HepG2 (cell line): ENCODE measurements around the gene EMC1. TPM values are rescaled to one million over a fixed set of nuclear protein-coding genes. Genes with fewer than 3 reads are reported as not detected.
A peak's percentile ranks its signal among the peaks of the same experiment; 100 is the strongest.

ENCODE experiments used
- ATAD3A ChIP-seq: sonication (generic); formaldehyde crosslinking; IDR thresholded peaks from 2 replicates; pipeline ENCODE4 v1.4.0; 2020; ENCODE audit warnings: missing genetic modification reagents
- ETV5 ChIP-seq: IDR thresholded peaks from 2 replicates; pipeline ENCODE4 v1.6.1; 2018; ENCODE audit warnings: missing biosample characterization, missing genetic modification reagents, inconsistent platforms, borderline replicate concordance
- KMT2B ChIP-seq: IDR thresholded peaks from 2 replicates; pipeline ENCODE4 v1.6.1; 2016; ENCODE audit warnings: missing genetic modification reagents, missing compliant biosample characterization
- MAF1 ChIP-seq: sonication (generic); formaldehyde crosslinking; IDR thresholded peaks from 2 replicates; pipeline ENCODE4 v1.5.0; 2020; ENCODE audit warnings: missing genetic modification reagents, borderline replicate concordance
- NAIF1 ChIP-seq: sonication (generic); formaldehyde crosslinking; IDR thresholded peaks from 2 replicates; pipeline ENCODE4 v1.5.0; 2020; ENCODE audit warnings: mild to moderate bottlenecking, missing genetic modification reagents, borderline replicate concordance
- NFIC ChIP-seq: IDR thresholded peaks from 2 replicates; pipeline ENCODE4 v1.6.1; 2012; ENCODE audit warnings: mild to moderate bottlenecking, low read length, inconsistent platforms
- TBX3 ChIP-seq: fragments of 450-650 bp; IDR thresholded peaks from 2 replicates; pipeline ENCODE4 v1.6.1; 2017; ENCODE audit warnings: antibody characterized with exemption, mild to moderate bottlenecking, inconsistent platforms, borderline replicate concordance
- TFAP4 ChIP-seq: sonication (generic); IDR thresholded peaks from 2 replicates; pipeline ENCODE4 v1.6.1; 2016; ENCODE audit warnings: low read depth, borderline replicate concordance
- ZBTB7A ChIP-seq: sonication (generic); formaldehyde crosslinking; IDR thresholded peaks from 2 replicates; pipeline ENCODE4 v1.8.0; 2022; ENCODE audit warnings: mild to moderate bottlenecking, missing genetic modification reagents
- ZFP36L1 ChIP-seq: sonication (generic); formaldehyde crosslinking; IDR thresholded peaks from 2 replicates; pipeline ENCODE4 v1.8.0; 2022; ENCODE audit warnings: mild to moderate bottlenecking, missing genetic modification reagents, moderate library complexity
- ZNF121 ChIP-seq: sonication (generic); formaldehyde crosslinking; IDR thresholded peaks from 2 replicates; pipeline ENCODE4 v1.5.0; 2020; ENCODE audit warnings: mild to moderate bottlenecking, missing genetic modification reagents
- ZNF143 ChIP-seq: sonication (generic); formaldehyde crosslinking; IDR thresholded peaks from 2 replicates; pipeline ENCODE4 v1.4.0; 2020; ENCODE audit warnings: missing genetic modification reagents
- ZNF34 ChIP-seq: sonication (generic); formaldehyde crosslinking; IDR thresholded peaks from 2 replicates; pipeline ENCODE4 v1.4.0; 2020; ENCODE audit warnings: mild to moderate bottlenecking, missing genetic modification reagents, borderline replicate concordance
- ZNF446 ChIP-seq: sonication (generic); formaldehyde crosslinking; IDR thresholded peaks from 2 replicates; pipeline ENCODE4 v1.5.0; 2020; ENCODE audit warnings: mild to moderate bottlenecking, missing genetic modification reagents
- ZNF646 ChIP-seq: sonication (generic); formaldehyde crosslinking; IDR thresholded peaks from 2 replicates; pipeline ENCODE4 v1.9.0; 2021; ENCODE audit warnings: mild to moderate bottlenecking, missing genetic modification reagents
- ZNF720 ChIP-seq: sonication (generic); formaldehyde crosslinking; IDR thresholded peaks from 2 replicates; pipeline ENCODE4 v1.4.0; 2020; ENCODE audit warnings: missing genetic modification reagents
- polyA plus RNA-seq, 8 experiments: library from polyadenylated mRNA; depleted of rRNA in 3 of 8; stranded (reverse) in 7 of 8; unstranded in 1 of 8; fragments of >200 nt; fragmentation: Illumina TruSeq in 4 of 8; extraction: Trizol in 4 of 8; gene quantifications; 2 replicates each; pipeline versions ENCODE4 v1.2.1 to v1.2.3, GENCODE V29; 2011 to 2016; ENCODE audit warnings: low read depth in 4 of 8, missing spikeins in 1 of 8, mixed read lengths in 1 of 8; ENCODE audit not compliant: insufficient read depth in 1 of 8
- total RNA-seq, 5 experiments: library from RNA; depleted of rRNA; stranded (reverse); fragments of >200 nt; fragmentation: Illumina TruSeq; extraction: Trizol; gene quantifications; 2 replicates each; pipeline ENCODE4 v1.2.3, GENCODE V29; 2016; ENCODE audit warnings: low read depth in 1 of 5
- TF ChIP-seq, protein P1 (sequence below): sonication (generic); formaldehyde crosslinking; IDR thresholded peaks from 2 replicates; pipeline ENCODE4 v1.4.0; 2020; ENCODE audit warnings: missing genetic modification reagents
- TF ChIP-seq, protein P2 (sequence below): IDR thresholded peaks from 2 replicates; pipeline ENCODE4 v1.6.1; 2016; ENCODE audit warnings: low read depth

Gene EMC1
- total and polyA plus RNA-seq, 2 of the 13 experiments (the other 11 are each of a cell fraction or from before 2014, with no cell fraction given) = 38.0 to 61.3 TPM

DNA sequence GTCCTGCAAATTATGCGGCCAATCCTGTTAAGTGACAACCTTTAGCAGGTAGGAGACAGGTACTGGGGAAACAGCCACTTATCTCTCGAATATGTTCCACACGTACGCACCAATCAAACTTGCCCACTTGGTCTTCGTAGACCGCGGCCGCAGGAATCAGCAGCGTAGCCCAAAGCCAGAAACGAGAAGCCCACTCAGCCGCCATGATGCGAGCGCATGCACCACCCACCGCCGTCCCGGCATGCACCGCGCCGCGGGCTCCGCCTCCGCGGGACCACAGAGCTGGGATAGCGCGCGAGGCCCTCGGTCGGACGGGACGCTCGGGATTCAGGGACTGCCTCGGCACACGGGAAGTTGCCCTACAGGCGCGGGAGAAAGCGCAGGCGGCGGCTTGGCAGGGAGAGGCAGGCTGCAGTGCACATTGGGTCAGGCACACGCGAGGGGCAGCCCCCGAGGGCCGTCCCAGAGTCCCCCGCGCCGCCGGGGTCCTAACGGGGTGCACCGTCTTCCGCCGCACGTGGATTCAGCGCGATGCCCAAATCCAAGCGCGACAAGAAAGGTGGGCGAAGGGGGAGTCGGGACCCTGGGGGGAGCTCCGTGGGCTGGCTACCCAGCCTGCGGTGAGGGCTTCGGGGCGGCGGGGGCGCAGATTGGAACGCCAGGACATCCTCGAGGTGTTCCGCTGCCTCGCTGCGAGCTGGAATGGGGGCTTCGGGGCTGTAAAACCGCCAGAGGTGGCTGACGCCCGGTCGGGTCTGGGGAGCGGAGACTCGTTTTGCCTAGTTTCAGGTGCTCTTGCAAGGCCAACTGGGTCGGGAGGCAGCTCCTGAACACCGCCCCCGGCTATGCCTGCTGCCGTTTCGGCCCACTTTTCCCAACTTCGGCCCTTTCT, at the start of gene EMC1, which contains the start of gene MRTO4 (continued):
- TF ChIP-seq ZNF143 (CRISPR knock-in tag) = peak; percentile 94
- no peak for TF ChIP-seq ZNF720
- no peak for TF ChIP-seq ATAD3A (CRISPR knock-in tag)
- no peak for TF ChIP-seq NFIC
- TF ChIP-seq MAF1 (CRISPR knock-in tag) = peak; percentile 10; the same call in 1 of the 2 replicates
- TF ChIP-seq ZNF121 (CRISPR knock-in tag) = no peak
- TF ChIP-seq TFAP4 = no peak
- peak; percentile 17; the same call in 1 of the 2 replicates for TF ChIP-seq ZBTB7A (CRISPR knock-in tag)
- 0 out of 2 replicates have a peak, but pooled peaks have one; percentile 28 for TF ChIP-seq NAIF1 (CRISPR knock-in tag)
- peak; percentile 95; the same call in 1 of the 2 replicates for TF ChIP-seq ZNF446 (CRISPR knock-in tag)
- no peak for TF ChIP-seq ZNF34
- TF ChIP-seq ETV5 = peak; percentile 59; the same call in 1 of the 2 replicates
- peak; percentile 37; the same call in 1 of the 2 replicates for TF ChIP-seq ZNF646
- peak; percentile 93 for TF ChIP-seq KMT2B (CRISPR knock-in tag)
- TF ChIP-seq TBX3 = no peak
- TF ChIP-seq, protein P1, sequence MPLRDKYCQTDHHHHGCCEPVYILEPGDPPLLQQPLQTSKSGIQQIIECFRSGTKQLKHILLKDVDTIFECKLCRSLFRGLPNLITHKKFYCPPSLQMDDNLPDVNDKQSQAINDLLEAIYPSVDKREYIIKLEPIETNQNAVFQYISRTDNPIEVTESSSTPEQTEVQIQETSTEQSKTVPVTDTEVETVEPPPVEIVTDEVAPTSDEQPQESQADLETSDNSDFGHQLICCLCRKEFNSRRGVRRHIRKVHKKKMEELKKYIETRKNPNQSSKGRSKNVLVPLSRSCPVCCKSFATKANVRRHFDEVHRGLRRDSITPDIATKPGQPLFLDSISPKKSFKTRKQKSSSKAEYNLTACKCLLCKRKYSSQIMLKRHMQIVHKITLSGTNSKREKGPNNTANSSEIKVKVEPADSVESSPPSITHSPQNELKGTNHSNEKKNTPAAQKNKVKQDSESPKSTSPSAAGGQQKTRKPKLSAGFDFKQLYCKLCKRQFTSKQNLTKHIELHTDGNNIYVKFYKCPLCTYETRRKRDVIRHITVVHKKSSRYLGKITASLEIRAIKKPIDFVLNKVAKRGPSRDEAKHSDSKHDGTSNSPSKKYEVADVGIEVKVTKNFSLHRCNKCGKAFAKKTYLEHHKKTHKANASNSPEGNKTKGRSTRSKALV (CRISPR knock-in tag) = no peak; the same call in 1 of the 2 replicates
- TF ChIP-seq, protein P2, sequence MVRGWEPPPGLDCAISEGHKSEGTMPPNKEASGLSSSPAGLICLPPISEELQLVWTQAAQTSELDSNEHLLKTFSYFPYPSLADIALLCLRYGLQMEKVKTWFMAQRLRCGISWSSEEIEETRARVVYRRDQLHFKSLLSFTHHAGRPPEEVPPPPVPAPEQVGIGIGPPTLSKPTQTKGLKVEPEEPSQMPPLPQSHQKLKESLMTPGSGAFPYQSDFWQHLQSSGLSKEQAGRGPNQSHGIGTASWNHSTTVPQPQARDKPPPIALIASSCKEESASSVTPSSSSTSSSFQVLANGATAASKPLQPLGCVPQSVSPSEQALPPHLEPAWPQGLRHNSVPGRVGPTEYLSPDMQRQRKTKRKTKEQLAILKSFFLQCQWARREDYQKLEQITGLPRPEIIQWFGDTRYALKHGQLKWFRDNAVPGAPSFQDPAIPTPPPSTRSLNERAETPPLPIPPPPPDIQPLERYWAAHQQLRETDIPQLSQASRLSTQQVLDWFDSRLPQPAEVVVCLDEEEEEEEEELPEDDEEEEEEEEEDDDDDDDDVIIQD (CRISPR knock-in tag) = no peak
- TF ChIP-seq ZFP36L1 (CRISPR knock-in tag) = no peak
